Type B pancreatic cell (in vitro differentiated cells): ENCODE data around the gene FAM240B. TPM values are rescaled to one million over a fixed set of nuclear protein-coding genes. Genes with fewer than 3 reads are reported as not detected.

Experiments
- DNase-seq: peaks from one replicate; pipeline ENCODE4 v3.0.0; 2021; ENCODE audit warnings: mixed read lengths; ENCODE audit not compliant: unreplicated experiment; ENCODE audit errors: extremely low spot score
- H3K27ac Mint-ChIP-seq: 2 replicates; pipeline ENCODE4 v1.8.0; 2021; ENCODE audit warnings: mild to moderate bottlenecking, mixed read lengths
- H3K27me3 Mint-ChIP-seq: 2 replicates; pipeline ENCODE4 v1.8.0; 2021; ENCODE audit warnings: mixed read lengths
- H3K36me3 Mint-ChIP-seq: 2 replicates; pipeline ENCODE4 v1.8.0; 2021; ENCODE audit warnings: mixed read lengths
- H3K4me1 Mint-ChIP-seq: one replicate; pipeline ENCODE4 v1.8.0; 2021; ENCODE audit warnings: mixed read lengths; ENCODE audit not compliant: unreplicated experiment
- H3K4me3 Mint-ChIP-seq: 2 replicates; pipeline ENCODE4 v1.8.0; 2021; ENCODE audit warnings: mild to moderate bottlenecking, mixed read lengths
- H3K9me3 Mint-ChIP-seq: 2 replicates; pipeline ENCODE4 v1.8.0; 2021; ENCODE audit warnings: mixed read lengths
- CTCF ChIP-seq: fragments of 200-600 bp; sonication (generic); conservative IDR thresholded peaks from 2 replicates; pipeline ENCODE4 v1.5.0; 2021; ENCODE audit warnings: antibody characterized with exemption, mild to moderate bottlenecking
- total RNA-seq: library from RNA; stranded (reverse); gene quantifications from 2 replicates; pipeline ENCODE4 v1.2.1, GENCODE V29; 2021; ENCODE audit warnings: low replicate concordance

Gene FAM240B
- total RNA-seq, 1 donor from 2014 or later, result not detected

- no peaks in the 10 kb centered on the region for H3K9me3 Mint-ChIP-seq
- no peak for TF ChIP-seq CTCF
- H3K4me1 Mint-ChIP-seq, result peaks cover 15% of the 10 kb centered on the region
- no peak overlapping the region for H3K4me3 Mint-ChIP-seq
- no peak overlapping the region for H3K27ac Mint-ChIP-seq
- DNase-seq, result no peak
- peaks cover 10% of the 10 kb centered on the region for H3K27me3 Mint-ChIP-seq
- H3K36me3 Mint-ChIP-seq, result no peaks in the 10 kb centered on the region
Measured at GRCh38 chr9:38683336-38683735, 36.6 kb downstream of the FAM240B start.

GRCh38 chr9:38682713-38683112 lies 37.2 kb downstream of the FAM240B start:
- no peak for DNase-seq
- Mint-ChIP-seq H3K36me3 (no peaks in the 10 kb centered on the region), H3K4me1 (peaks cover 17% of the 10 kb centered on the region), H3K9me3 (no peaks in the 10 kb centered on the region), H3K27ac (no peak overlapping the region), H3K4me3 (no peak overlapping the region), H3K27me3 (peaks cover 13% of the 10 kb centered on the region)
- TF ChIP-seq CTCF, result no peak

GRCh38 chr9:38681747-38682227 lies 38.1 kb downstream of the FAM240B start:
- H3K9me3 Mint-ChIP-seq, result no peaks in the 10 kb centered on the region
- no peaks in the 10 kb centered on the region for H3K36me3 Mint-ChIP-seq
- peaks cover 17% of the 10 kb centered on the region for H3K4me1 Mint-ChIP-seq
- no peak for DNase-seq
- H3K27me3 Mint-ChIP-seq, result peaks cover 22% of the 10 kb centered on the region
- TF ChIP-seq CTCF, result no peak
- H3K4me3 Mint-ChIP-seq, result no peak overlapping the region
- H3K27ac Mint-ChIP-seq, result no peak overlapping the region

- no peak for DNase-seq
- peaks cover 15% of the 10 kb centered on the region for H3K4me1 Mint-ChIP-seq
- no peak for TF ChIP-seq CTCF
- H3K27me3 Mint-ChIP-seq, result peaks cover 25% of the 10 kb centered on the region
- H3K9me3 Mint-ChIP-seq, result no peaks in the 10 kb centered on the region
- H3K4me3 Mint-ChIP-seq, result no peak overlapping the region
- H3K36me3 Mint-ChIP-seq, result no peaks in the 10 kb centered on the region
- no peak overlapping the region for H3K27ac Mint-ChIP-seq
Measured at GRCh38 chr9:38680837-38681445, 39.0 kb downstream of the FAM240B start.

GRCh38 chr9:38677660-38678303 lies 42.2 kb downstream of the FAM240B start:
- DNase-seq, result no peak
- Mint-ChIP-seq H3K36me3 (no peaks in the 10 kb centered on the region), H3K27me3 (peaks cover 26% of the 10 kb centered on the region), H3K9me3 (no peaks in the 10 kb centered on the region), H3K4me1 (peaks cover 19% of the 10 kb centered on the region), H3K4me3 (no peak overlapping the region), H3K27ac (peak overlapping the region; percentile 54)
- TF ChIP-seq CTCF, result no peak
